ENCODE measurements around the gene AGAP1. TPM values are rescaled to one million over a fixed set of nuclear protein-coding genes. Genes with fewer than 3 reads are reported as not detected.

AGAP1 gene
- total and polyA plus RNA-seq, 10 donors: 1.1 to 26.6 (median 11.3) TPM

DNA sequence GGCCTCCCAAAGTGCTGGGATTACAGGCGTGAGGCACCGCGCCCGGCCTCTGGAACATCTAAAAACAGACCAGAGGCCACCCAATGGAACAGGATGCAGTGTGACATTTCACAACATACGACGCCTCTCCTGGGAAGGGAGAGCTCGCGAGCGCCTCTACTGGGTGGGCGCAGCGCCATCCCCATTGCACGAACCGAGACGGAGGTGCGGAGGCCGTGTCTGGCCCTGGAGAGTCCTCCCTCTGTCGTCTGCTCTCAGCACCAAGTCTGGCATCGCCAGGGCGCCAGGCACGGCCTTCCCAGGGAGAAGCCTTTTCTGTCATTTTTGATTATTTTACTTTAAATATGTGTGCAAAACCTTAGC, 683.7 kb downstream of the AGAP1 start:
- no peak for TF ChIP-seq POLR2AphosphoS5 (IDR thresholded peaks at IDR 0.05)
- TF ChIP-seq POLR2A (IDR thresholded peaks at IDR 0.05): no peak
- TF ChIP-seq, protein P1, sequence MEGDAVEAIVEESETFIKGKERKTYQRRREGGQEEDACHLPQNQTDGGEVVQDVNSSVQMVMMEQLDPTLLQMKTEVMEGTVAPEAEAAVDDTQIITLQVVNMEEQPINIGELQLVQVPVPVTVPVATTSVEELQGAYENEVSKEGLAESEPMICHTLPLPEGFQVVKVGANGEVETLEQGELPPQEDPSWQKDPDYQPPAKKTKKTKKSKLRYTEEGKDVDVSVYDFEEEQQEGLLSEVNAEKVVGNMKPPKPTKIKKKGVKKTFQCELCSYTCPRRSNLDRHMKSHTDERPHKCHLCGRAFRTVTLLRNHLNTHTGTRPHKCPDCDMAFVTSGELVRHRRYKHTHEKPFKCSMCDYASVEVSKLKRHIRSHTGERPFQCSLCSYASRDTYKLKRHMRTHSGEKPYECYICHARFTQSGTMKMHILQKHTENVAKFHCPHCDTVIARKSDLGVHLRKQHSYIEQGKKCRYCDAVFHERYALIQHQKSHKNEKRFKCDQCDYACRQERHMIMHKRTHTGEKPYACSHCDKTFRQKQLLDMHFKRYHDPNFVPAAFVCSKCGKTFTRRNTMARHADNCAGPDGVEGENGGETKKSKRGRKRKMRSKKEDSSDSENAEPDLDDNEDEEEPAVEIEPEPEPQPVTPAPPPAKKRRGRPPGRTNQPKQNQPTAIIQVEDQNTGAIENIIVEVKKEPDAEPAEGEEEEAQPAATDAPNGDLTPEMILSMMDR (IDR thresholded peaks at IDR 0.05 in 8 of 11, conservative IDR thresholded peaks at IDR 0.05 in 3 of 11): no peak
- peaks cover 12 to 100% (median 95%) of the 10 kb centered on the region in 7 donors for H3K27me3 ChIP-seq (replicated peaks in 1 of 7)
- H3K9me3 ChIP-seq: no peaks in the 10 kb centered on the region
- WGBS, 5 donors: 6 to 11% (median 10%) methylated on average over 20 of the region's 20 CpGs
- H3K4me3 ChIP-seq: peak overlapping the region in 3 of 8 donors; percentile 15 to 48 (median 17)
- intact Hi-C loops (cut with DNase I; ENCODE audit: low total_unique reads): no loop called here
- H3K4me1 ChIP-seq: peaks cover 0 to 37% (median 20%) of the 10 kb centered on the region in 6 donors
- no peaks in the 10 kb centered on the region for H3K36me3 ChIP-seq
- H3K27ac ChIP-seq: no peak overlapping the region
- no peak for DNase-seq

DNA sequence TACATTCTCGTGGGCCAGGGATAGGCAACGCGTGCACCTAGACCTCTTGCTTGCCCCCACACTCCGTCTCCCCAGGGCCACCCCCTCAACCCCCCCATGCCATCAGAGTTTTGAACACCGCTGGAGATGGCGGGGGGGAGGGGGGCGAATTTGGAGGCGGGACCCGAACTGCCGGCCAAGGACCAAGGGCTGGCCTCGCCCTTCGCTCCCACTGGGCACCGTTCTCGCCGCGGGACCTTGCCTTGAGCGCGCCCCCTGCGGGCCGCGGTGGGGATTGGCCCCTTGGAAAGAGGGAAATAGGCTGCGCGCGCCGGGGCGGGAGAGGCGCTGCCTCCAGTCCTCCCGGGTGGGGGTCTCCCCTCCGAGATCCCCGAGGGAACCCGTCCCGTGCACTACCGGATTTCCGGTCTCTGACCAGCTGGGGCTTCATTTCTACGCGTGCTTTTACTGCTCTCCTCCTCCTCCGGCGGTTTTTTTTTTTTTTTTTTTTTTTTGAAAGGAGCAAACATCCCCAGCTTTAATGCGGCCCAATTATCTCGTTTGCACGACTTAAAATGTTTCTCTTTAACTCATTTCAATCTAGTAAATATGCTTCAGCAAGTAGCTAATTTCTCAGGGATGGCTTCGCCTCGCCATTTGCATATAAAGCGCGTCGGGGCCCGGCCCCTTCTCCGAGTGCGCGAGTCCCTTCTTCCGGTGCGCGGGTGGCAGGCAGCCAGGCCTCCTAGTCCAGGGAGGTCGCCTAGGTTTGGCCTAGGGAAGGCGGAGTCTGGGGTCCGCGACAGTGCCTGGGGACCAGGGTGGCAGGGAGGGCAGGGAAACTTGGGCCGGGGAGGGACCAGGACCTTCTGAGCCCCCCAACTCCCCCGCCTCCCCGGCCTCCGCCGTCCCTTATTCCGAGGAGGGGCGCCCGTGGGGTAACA, 684.4 kb downstream of the AGAP1 start:
- Histone ChIP-seq H3K4me3 (peak overlapping the region in 6 of 8 donors; percentile 15 to 48 (median 19)), H3K27ac (no peak overlapping the region), H3K9me3 (no peaks in the 10 kb centered on the region), H3K36me3 (no peaks in the 10 kb centered on the region), H3K4me1 (peaks cover 0 to 31% (median 18%) of the 10 kb centered on the region in 6 donors), H3K27me3 (replicated peaks in 1 of 7) (peaks cover 12 to 100% (median 88%) of the 10 kb centered on the region in 7 donors)
- TF ChIP-seq POLR2A (IDR thresholded peaks at IDR 0.05) (no peak), POLR2AphosphoS5 (IDR thresholded peaks at IDR 0.05) (peak in 1 of 3 donors; percentile 35)
- TF ChIP-seq, protein P1 (IDR thresholded peaks at IDR 0.05 in 8 of 11, conservative IDR thresholded peaks at IDR 0.05 in 3 of 11): peak in 8 of 11 experiments; percentile 33 to 70 (median 60)
- 4 to 10% (median 6%) methylated on average over 58 to 65 of the region's 65 CpGs for WGBS, 5 donors
- DNase-seq: no peak
- intact Hi-C loops (cut with DNase I; ENCODE audit: low total_unique reads): no loop called here

DNA sequence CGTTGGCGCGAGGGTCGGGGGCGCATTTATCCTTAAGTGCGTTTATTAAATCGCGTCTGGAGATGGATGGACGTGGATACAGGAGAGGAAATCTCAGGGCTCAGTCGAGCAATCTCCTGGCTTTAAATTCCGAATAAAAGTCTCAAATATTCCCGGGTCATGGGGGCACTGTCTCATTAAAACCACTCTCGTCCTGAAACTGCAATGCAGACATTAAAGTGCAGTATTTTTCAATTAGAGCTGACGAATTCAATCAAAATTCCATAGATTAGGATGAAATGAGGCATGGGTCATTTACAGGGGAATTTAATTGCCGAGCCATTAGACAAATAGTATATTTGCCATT, 685.0 kb downstream of the AGAP1 start:
- Histone ChIP-seq H3K4me1 (peaks cover 0 to 26% (median 18%) of the 10 kb centered on the region in 6 donors), H3K27ac (no peak overlapping the region), H3K9me3 (no peaks in the 10 kb centered on the region), H3K27me3 (replicated peaks in 1 of 7) (peaks cover 12 to 100% (median 82%) of the 10 kb centered on the region in 7 donors), H3K4me3 (peak overlapping the region in 1 of 8 donors; percentile 48), H3K36me3 (no peaks in the 10 kb centered on the region)
- intact Hi-C loops (cut with DNase I; ENCODE audit: low total_unique reads): no loop called here
- WGBS, 5 donors: 5 to 9% (median 7%) methylated on average over 15 of the region's 15 CpGs
- no peak for DNase-seq
- TF ChIP-seq POLR2A (IDR thresholded peaks at IDR 0.05) (no peak), POLR2AphosphoS5 (IDR thresholded peaks at IDR 0.05) (no peak)
- TF ChIP-seq, protein P1 (IDR thresholded peaks at IDR 0.05 in 8 of 11, conservative IDR thresholded peaks at IDR 0.05 in 3 of 11): no peak

Data from spleen (tissue), 11 donors.